ENCODE data around the gene MUC5B.

Gene MUC5B

GRCh38 chr11:1194231-1194976 lies 28.5 kb upstream of the MUC5B start:
- H3K36me3 ChIP-seq (ENCODE audit: control insufficient read depth, low read depth, low read length), result no peaks in the 10 kb centered on the region
- H3K9me3 ChIP-seq (ENCODE audit: control insufficient read depth, low read depth, low read length), result no peaks in the 10 kb centered on the region
- no peaks in the 10 kb centered on the region for H3K4me1 ChIP-seq (ENCODE audit: control insufficient read depth, low read depth, low read length)
- H3K9ac ChIP-seq (ENCODE audit: low read length), result no peak overlapping the region
- H3K4me3 ChIP-seq (ENCODE audit: low read length), result no peak overlapping the region
- no peak overlapping the region for H3K27ac ChIP-seq (ENCODE audit: low read length)
- no peaks in the 10 kb centered on the region for H3K27me3 ChIP-seq (ENCODE audit: control insufficient read depth, insufficient read depth, low read length)

GRCh38 chr11:1194977-1195681 lies 27.7 kb upstream of the MUC5B start:
- Histone ChIP-seq H3K4me1 (ENCODE audit: control insufficient read depth, low read depth, low read length) (no peaks in the 10 kb centered on the region), H3K27me3 (ENCODE audit: control insufficient read depth, insufficient read depth, low read length) (no peaks in the 10 kb centered on the region), H3K9ac (ENCODE audit: low read length) (no peak overlapping the region), H3K27ac (ENCODE audit: low read length) (no peak overlapping the region), H3K9me3 (ENCODE audit: control insufficient read depth, low read depth, low read length) (no peaks in the 10 kb centered on the region), H3K36me3 (ENCODE audit: control insufficient read depth, low read depth, low read length) (no peaks in the 10 kb centered on the region), H3K4me3 (ENCODE audit: low read length) (no peak overlapping the region)

DNA sequence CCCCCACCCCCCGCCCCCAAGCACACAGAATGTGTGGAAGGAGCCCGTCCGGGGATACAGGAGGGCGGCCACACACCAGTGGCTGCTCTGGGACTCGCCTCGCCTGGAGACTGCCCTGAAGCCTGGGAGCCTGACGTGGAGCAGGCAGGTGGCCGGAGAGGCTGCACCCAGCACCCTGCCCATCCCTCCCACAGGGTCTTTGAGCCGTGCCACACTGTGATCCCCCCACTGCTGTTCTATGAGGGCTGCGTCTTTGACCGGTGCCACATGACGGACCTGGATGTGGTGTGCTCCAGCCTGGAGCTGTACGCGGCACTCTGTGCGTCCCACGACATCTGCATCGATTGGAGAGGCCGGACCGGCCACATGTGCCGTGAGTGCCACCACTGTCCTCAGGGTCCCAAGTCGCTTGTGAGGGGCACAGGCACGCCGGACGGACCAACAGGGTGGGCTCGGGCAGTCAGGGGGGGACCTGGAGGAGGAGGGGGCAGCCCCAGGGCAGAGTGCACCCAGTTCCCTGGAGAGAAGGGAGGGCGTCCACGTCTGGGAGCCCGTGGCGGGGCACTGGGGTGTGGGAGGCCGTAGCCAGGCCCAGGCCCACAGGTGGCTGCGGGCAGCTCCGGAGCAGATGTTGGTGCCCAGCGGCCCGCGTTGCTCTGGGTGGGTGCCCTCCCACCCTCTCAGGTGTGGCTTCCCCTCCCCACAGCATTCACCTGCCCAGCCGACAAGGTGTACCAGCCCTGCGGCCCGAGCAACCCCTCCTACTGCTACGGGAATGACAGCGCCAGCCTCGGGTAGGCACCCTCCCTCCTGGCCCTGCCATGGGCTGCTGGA lies 27.0 kb upstream of the MUC5B start:
- H3K9ac ChIP-seq (ENCODE audit: low read length), result no peak overlapping the region

DNA sequence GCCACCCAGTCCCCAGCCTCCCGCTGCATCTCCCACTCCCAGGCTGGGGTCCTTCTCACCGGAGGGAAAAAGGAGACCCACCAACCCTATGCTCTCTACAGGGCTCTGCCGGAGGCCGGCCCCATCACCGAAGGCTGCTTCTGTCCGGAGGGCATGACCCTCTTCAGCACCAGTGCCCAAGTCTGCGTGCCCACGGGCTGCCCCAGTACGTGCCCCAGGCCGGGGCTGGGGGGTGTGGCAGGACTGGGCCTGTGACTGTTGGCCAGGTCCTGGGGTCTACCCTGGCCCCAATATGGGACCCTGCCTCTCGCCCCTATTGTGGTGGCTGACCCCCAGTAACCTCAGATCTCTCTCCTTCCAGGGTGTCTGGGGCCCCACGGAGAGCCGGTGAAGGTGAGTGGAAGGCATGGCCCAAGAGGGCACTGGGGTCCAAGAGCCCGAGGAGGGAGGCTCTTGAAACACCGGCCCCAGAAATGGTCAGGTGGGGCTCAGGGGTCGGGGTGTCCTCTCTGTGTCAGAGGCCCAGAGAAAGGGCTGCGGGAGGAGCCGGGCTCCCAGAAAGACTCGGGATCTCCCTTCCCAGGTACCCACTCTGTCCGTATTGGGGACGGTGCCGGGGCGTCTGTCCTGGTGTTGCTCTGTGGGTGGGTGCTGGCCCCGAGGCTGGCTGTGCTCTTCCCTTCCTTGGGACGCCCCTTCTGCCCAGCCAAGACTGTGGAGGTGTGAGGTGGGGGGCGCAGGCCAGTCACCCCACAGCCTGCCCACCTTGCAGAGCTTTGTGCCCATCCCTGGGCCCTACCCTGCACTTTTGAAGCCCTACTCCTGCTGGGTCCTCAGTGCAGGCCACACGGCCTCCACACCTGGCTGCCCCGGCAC lies 26.1 kb upstream of the MUC5B start:
- no peak overlapping the region for H3K27ac ChIP-seq (ENCODE audit: low read length)
- H3K4me3 ChIP-seq (ENCODE audit: low read length), result no peak overlapping the region
- no peaks in the 10 kb centered on the region for H3K36me3 ChIP-seq (ENCODE audit: control insufficient read depth, low read depth, low read length)
- no peaks in the 10 kb centered on the region for H3K9me3 ChIP-seq (ENCODE audit: control insufficient read depth, low read depth, low read length)
- no peaks in the 10 kb centered on the region for H3K4me1 ChIP-seq (ENCODE audit: control insufficient read depth, low read depth, low read length)
- no peaks in the 10 kb centered on the region for H3K27me3 ChIP-seq (ENCODE audit: control insufficient read depth, insufficient read depth, low read length)
- H3K9ac ChIP-seq (ENCODE audit: low read length), result no peak overlapping the region

More for the DNA sequence above, 27.0 kb upstream of the MUC5B start:
- H3K4me1 ChIP-seq (ENCODE audit: control insufficient read depth, low read depth, low read length), result no peaks in the 10 kb centered on the region
- H3K9me3 ChIP-seq (ENCODE audit: control insufficient read depth, low read depth, low read length), result no peaks in the 10 kb centered on the region
- no peaks in the 10 kb centered on the region for H3K27me3 ChIP-seq (ENCODE audit: control insufficient read depth, insufficient read depth, low read length)
- no peak overlapping the region for H3K4me3 ChIP-seq (ENCODE audit: low read length)
- H3K36me3 ChIP-seq (ENCODE audit: control insufficient read depth, low read depth, low read length), result no peaks in the 10 kb centered on the region
- H3K27ac ChIP-seq (ENCODE audit: low read length), result no peak overlapping the region

DNA sequence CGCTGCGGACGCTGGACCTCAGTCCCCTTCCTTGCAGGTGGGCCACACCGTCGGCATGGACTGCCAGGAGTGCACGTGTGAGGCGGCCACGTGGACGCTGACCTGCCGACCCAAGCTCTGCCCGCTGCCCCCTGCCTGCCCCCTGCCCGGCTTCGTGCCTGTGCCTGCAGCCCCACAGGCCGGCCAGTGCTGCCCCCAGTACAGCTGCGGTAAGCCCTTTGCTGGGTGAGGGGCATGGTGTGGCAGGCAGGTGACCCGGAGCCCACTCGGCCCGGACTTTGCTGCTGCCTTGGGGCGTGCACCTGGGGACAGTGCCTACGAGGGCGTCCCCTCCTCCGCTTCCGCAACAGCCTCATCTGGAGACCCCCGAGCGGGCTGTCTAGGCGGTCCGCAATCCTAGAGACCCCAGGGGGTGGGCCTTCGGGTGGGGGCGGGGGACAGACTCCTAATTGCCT lies 25.4 kb upstream of the MUC5B start:
- Histone ChIP-seq H3K27ac (ENCODE audit: low read length) (no peak overlapping the region), H3K4me3 (ENCODE audit: low read length) (no peak overlapping the region), H3K9ac (ENCODE audit: low read length) (no peak overlapping the region), H3K4me1 (ENCODE audit: control insufficient read depth, low read depth, low read length) (no peaks in the 10 kb centered on the region), H3K36me3 (ENCODE audit: control insufficient read depth, low read depth, low read length) (no peaks in the 10 kb centered on the region), H3K27me3 (ENCODE audit: control insufficient read depth, insufficient read depth, low read length) (no peaks in the 10 kb centered on the region), H3K9me3 (ENCODE audit: control insufficient read depth, low read depth, low read length) (no peaks in the 10 kb centered on the region)

DNA sequence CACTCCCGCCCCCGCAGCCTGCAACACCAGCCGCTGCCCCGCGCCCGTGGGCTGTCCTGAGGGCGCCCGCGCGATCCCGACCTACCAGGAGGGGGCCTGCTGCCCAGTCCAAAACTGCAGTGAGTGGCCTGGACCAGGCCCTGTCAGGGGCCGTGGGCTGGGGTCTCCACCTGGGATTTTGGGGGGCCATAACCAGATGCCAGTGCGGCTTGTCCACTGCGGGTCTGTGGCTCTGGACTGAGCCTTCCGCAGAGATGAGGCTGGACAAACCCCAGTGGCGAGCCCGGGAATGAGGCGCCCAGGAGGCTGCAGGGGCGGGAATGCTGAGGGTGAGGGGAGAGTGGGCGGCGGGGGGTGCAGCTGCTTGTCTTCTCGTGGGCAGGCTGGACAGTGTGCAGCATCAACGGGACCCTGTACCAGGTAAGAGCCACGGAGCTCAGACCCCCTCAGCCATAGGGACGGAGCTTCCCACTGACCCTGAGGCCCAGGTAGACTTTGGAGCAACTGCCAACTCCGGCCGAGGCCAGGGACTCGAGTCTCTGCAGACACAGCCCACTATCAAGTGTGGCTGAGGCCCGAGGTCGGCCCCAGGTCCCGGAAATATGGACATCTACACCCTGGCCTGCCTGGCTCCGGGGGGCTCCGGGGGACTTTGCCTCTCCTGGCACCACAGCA lies 24.8 kb upstream of the MUC5B start:
- Histone ChIP-seq H3K27ac (ENCODE audit: low read length) (no peak overlapping the region), H3K9me3 (ENCODE audit: control insufficient read depth, low read depth, low read length) (no peaks in the 10 kb centered on the region), H3K27me3 (ENCODE audit: control insufficient read depth, insufficient read depth, low read length) (no peaks in the 10 kb centered on the region), H3K9ac (ENCODE audit: low read length) (no peak overlapping the region), H3K4me1 (ENCODE audit: control insufficient read depth, low read depth, low read length) (no peaks in the 10 kb centered on the region), H3K36me3 (ENCODE audit: control insufficient read depth, low read depth, low read length) (no peaks in the 10 kb centered on the region), H3K4me3 (ENCODE audit: low read length) (no peak overlapping the region)

DNA sequence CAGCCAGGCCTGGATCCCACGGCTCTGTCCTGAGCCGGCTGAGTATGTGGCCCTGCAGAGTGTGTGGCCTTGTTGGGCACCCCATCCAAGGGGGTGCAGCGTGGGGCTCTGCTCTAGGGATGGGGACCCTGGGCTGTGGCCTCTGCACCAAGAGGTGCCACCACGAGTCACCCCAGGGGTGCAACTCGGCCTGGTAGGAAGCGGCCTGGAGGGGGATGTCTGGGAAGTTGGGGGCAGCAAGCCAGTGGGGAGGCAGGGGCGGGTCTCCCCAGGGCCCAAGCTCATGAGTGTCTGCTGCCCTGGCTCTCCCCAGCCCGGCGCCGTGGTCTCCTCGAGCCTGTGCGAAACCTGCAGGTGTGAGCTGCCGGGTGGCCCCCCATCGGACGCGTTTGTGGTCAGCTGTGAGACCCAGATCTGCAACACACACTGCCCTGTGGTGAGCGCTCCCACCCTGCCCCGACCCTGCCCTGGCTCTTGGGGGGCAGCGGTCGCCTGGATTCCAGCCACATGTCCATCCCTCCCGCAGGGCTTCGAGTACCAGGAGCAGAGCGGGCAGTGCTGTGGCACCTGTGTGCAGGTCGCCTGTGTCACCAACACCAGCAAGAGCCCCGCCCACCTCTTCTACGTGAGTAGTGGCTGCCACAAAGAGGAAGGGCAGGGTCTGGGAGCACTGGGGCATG lies 24.2 kb upstream of the MUC5B start:
- H3K4me3 ChIP-seq (ENCODE audit: low read length), result no peak overlapping the region
- no peak overlapping the region for H3K27ac ChIP-seq (ENCODE audit: low read length)
- H3K4me1 ChIP-seq (ENCODE audit: control insufficient read depth, low read depth, low read length), result no peaks in the 10 kb centered on the region
- H3K27me3 ChIP-seq (ENCODE audit: control insufficient read depth, insufficient read depth, low read length), result no peaks in the 10 kb centered on the region
- H3K9ac ChIP-seq (ENCODE audit: low read length), result no peak overlapping the region
- no peaks in the 10 kb centered on the region for H3K36me3 ChIP-seq (ENCODE audit: control insufficient read depth, low read depth, low read length)
- no peaks in the 10 kb centered on the region for H3K9me3 ChIP-seq (ENCODE audit: control insufficient read depth, low read depth, low read length)

- Histone ChIP-seq H3K9me3 (ENCODE audit: control insufficient read depth, low read depth, low read length) (no peaks in the 10 kb centered on the region), H3K4me3 (ENCODE audit: low read length) (no peak overlapping the region), H3K27me3 (ENCODE audit: control insufficient read depth, insufficient read depth, low read length) (no peaks in the 10 kb centered on the region), H3K36me3 (ENCODE audit: control insufficient read depth, low read depth, low read length) (no peaks in the 10 kb centered on the region), H3K9ac (ENCODE audit: low read length) (no peak overlapping the region), H3K4me1 (ENCODE audit: control insufficient read depth, low read depth, low read length) (no peaks in the 10 kb centered on the region), H3K27ac (ENCODE audit: low read length) (no peak overlapping the region)
These were observed 23.6 kb upstream of the MUC5B start for GRCh38 chr11:1199241-1199750.

DNA sequence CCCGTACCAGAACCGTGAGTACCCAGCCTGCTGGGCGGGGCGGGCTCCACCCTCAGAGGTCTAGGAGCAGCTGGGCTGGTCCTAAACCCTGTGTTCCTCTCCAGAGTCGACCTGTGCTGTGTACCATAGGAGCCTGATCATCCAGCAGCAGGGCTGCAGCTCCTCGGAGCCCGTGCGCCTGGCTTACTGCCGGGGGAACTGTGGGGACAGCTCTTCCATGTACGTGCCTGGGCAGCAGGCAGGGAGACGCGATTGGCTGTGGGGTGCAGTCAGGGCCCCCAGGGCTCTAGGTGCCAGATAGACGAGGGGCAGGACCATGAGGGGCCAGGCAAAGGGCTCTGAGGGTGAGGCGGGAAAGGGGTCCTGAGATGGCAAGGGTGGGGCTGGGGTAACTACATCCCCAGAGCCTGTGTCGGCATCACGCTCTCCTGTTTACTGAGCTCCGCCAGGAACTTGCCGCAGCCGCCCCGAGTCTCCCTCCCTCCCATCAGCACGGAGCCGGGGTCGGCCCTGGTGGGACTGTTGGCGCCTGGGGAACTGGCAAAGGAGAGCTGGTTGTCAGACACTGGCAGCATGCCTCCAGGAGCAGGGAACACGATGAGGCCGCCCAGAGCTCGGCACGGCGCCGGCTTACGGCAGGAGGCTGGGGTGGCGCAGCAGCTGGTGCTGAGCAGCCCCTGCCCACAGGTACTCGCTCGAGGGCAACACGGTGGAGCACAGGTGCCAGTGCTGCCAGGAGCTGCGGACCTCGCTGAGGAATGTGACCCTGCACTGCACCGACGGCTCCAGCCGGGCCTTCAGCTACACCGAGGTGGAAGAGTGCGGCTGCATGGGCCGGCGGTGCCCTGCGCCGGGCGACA lies 22.9 kb upstream of the MUC5B start:
- H3K4me1 ChIP-seq (ENCODE audit: control insufficient read depth, low read depth, low read length), result no peaks in the 10 kb centered on the region
- H3K4me3 ChIP-seq (ENCODE audit: low read length), result no peak overlapping the region
- no peak overlapping the region for H3K27ac ChIP-seq (ENCODE audit: low read length)
- H3K9ac ChIP-seq (ENCODE audit: low read length), result no peak overlapping the region
- no peaks in the 10 kb centered on the region for H3K27me3 ChIP-seq (ENCODE audit: control insufficient read depth, insufficient read depth, low read length)
- H3K36me3 ChIP-seq (ENCODE audit: control insufficient read depth, low read depth, low read length), result no peaks in the 10 kb centered on the region
- no peaks in the 10 kb centered on the region for H3K9me3 ChIP-seq (ENCODE audit: control insufficient read depth, low read depth, low read length)

Measured in iPS-18a (cell line).